Activated T-cell treated with anti-CD3 and anti-CD28 coated beads, Interleukin-2, amount 50 U/mL, for 24 hours (primary cell): Measurements from ENCODE around the gene TRAPPC2L.

Experiments used
- DNase-seq: peaks from one replicate; pipeline ENCODE4 v3.0.0-alpha.2; 2020
- H3K27ac Mint-ChIP-seq: 2 replicates; pipeline ENCODE4 v1.8.0; 2020; ENCODE audit warnings: mild to moderate bottlenecking, mixed read lengths
- H3K27me3 Mint-ChIP-seq: 2 replicates; pipeline ENCODE4 v1.8.0; 2020; ENCODE audit warnings: mixed read lengths
- H3K36me3 Mint-ChIP-seq: 2 replicates; pipeline ENCODE4 v1.8.0; 2020; ENCODE audit warnings: low read depth, mixed read lengths
- H3K4me1 Mint-ChIP-seq: 2 replicates; pipeline ENCODE4 v1.8.0; 2020; ENCODE audit warnings: low read depth, mixed read lengths
- H3K4me3 Mint-ChIP-seq: 2 replicates; pipeline ENCODE4 v1.8.0; 2020; ENCODE audit warnings: mild to moderate bottlenecking, moderate library complexity, mixed read lengths
- H3K9me3 Mint-ChIP-seq: 2 replicates; pipeline ENCODE4 v1.8.0; 2020; ENCODE audit warnings: mixed read lengths

The TRAPPC2L gene

DNA sequence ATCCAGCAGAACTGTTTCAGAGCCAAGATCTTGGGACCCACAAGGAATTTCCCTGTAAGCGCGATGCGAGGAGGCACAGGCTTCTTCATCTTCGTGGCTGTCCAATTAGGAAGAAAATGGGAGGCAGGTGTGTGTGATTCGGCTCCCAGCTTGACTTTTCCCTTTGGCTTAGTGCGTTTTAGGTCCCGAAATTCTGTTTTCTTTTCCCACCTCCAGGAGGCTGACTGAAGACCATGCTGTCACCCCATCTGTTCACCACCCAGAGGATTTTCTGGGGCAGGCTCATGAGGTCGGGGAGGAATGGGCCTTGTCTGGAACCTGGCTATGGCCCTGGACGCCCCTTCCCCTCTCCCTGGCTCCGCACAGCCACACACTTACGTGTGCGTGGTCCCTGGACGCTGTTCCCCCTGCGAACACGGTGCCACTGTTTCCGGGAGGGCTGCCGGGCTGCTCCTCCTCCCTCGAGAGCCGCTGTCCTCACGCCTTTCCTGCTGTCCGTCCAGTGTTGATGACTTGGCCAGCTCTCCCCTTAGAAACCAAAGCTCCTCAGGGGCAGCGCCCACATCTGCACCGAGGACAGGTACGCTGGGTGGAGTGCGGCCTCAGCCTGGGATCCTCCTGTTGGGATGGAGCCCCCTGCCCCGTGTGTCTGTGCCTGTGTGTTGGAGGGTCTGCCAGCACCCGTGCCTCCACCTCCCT, 12.2 kb downstream of the TRAPPC2L start:
- no peaks in the 10 kb centered on the region for H3K36me3 Mint-ChIP-seq
- no peaks in the 10 kb centered on the region for H3K9me3 Mint-ChIP-seq
- no peak overlapping the region for H3K27ac Mint-ChIP-seq
- DNase-seq = no peak
- H3K4me3 Mint-ChIP-seq = no peak overlapping the region
- H3K27me3 Mint-ChIP-seq = peaks cover 20% of the 10 kb centered on the region
- peaks cover 6% of the 10 kb centered on the region for H3K4me1 Mint-ChIP-seq

- Mint-ChIP-seq H3K27ac (no peak overlapping the region), H3K27me3 (peaks cover 20% of the 10 kb centered on the region), H3K36me3 (no peaks in the 10 kb centered on the region), H3K4me3 (no peak overlapping the region), H3K9me3 (no peaks in the 10 kb centered on the region), H3K4me1 (peaks cover 6% of the 10 kb centered on the region)
- DNase-seq = no peak
These were observed 12.7 kb downstream of the TRAPPC2L start for GRCh38 chr16:88869673-88869980.

DNA sequence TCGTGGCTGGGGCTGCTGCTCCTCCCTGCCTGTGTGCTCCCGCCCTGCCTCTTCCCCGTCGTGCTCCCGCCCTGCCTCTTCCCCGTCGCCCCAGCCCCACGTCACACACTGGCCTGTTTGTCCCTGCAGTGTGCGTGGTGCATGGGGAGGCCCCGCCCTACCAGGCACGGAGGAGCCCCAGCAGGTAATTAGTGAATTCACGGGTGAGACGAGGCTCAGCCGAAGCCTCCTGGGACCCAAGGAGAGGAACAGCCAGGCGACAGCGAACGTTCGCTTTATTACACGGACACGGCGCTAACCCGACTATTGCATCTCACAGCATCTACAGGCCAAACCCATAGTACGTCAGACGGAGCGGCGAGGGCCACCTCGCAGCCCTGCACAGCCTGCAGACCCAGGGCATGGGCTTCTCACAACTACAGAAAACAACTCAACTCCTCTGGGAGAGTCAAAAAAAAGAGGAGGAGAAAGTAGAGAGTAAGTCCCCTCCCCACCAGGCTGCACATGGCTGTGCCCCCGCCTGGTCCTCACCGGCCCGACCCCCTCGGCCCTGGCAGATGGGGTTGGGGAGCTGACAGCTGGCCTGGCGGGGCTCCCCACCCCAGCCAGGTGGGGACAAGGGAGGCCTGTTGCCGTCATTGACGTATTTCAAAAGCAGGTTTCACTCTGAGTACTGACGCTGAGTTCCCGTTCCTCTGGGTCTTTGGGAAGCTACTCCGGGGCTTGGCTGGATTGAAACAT, 13.9 kb downstream of the TRAPPC2L start:
- Mint-ChIP-seq H3K4me3 (no peak overlapping the region), H3K27me3 (peaks cover 20% of the 10 kb centered on the region), H3K27ac (no peak overlapping the region), H3K4me1 (peaks cover 6% of the 10 kb centered on the region), H3K9me3 (no peaks in the 10 kb centered on the region), H3K36me3 (no peaks in the 10 kb centered on the region)
- DNase-seq = no peak

GRCh38 chr16:88871349-88871702, 14.4 kb downstream of the TRAPPC2L start:
- no peaks in the 10 kb centered on the region for H3K9me3 Mint-ChIP-seq
- H3K4me1 Mint-ChIP-seq = peaks cover 6% of the 10 kb centered on the region
- DNase-seq = no peak
- H3K27ac Mint-ChIP-seq = no peak overlapping the region
- H3K36me3 Mint-ChIP-seq = no peaks in the 10 kb centered on the region
- peaks cover 20% of the 10 kb centered on the region for H3K27me3 Mint-ChIP-seq
- no peak overlapping the region for H3K4me3 Mint-ChIP-seq

- H3K27me3 Mint-ChIP-seq = peaks cover 20% of the 10 kb centered on the region
- H3K4me1 Mint-ChIP-seq = peaks cover 6% of the 10 kb centered on the region
- H3K27ac Mint-ChIP-seq = no peak overlapping the region
- H3K9me3 Mint-ChIP-seq = no peaks in the 10 kb centered on the region
- no peak overlapping the region for H3K4me3 Mint-ChIP-seq
- no peaks in the 10 kb centered on the region for H3K36me3 Mint-ChIP-seq
- no peak for DNase-seq
These were observed 14.9 kb downstream of the TRAPPC2L start for GRCh38 chr16:88871730-88872416.

GRCh38 chr16:88872650-88873331, 15.9 kb downstream of the TRAPPC2L start:
- DNase-seq = no peak
- Mint-ChIP-seq H3K9me3 (no peaks in the 10 kb centered on the region), H3K27ac (no peak overlapping the region), H3K27me3 (peaks cover 20% of the 10 kb centered on the region), H3K36me3 (no peaks in the 10 kb centered on the region), H3K4me1 (peaks cover 6% of the 10 kb centered on the region), H3K4me3 (no peak overlapping the region)

DNA sequence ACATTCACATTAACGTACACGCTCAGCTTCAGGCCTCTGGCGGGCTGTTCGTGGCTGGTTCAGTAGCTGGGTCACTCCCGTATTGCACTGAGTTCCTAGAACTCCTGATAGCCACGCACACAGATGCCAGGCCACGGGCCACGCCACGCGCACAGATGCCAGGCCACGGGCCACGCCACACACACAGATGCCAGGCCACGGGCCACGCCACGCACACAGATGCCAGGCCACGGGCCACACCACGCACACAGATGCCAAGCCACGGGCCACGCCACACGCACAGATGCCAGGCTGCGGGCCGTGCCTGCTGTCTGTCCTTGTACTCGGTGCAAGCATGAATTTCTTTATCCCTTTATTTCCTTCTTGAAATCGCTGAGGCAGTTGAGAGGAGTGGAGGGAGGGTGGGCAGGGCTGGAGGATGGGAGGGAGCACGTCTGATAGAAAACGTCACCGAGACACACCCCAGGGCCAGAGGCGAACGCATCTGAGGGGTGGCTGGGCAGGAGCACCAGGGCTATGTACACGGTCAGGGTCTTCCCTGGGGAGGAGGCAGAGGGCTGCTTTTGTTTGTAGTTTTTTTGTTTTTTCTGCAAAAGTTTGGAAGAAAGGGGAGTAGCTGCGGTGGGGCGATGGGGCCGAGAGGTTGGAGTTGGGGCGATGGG, 18.1 kb downstream of the TRAPPC2L start:
- H3K27me3 Mint-ChIP-seq = peaks cover 12% of the 10 kb centered on the region
- no peaks in the 10 kb centered on the region for H3K36me3 Mint-ChIP-seq
- no peak overlapping the region for H3K27ac Mint-ChIP-seq
- peaks cover 6% of the 10 kb centered on the region for H3K4me1 Mint-ChIP-seq
- no peaks in the 10 kb centered on the region for H3K9me3 Mint-ChIP-seq
- DNase-seq = no peak
- H3K4me3 Mint-ChIP-seq = no peak overlapping the region

GRCh38 chr16:88875703-88876234, 18.8 kb downstream of the TRAPPC2L start:
- Mint-ChIP-seq H3K4me3 (no peak overlapping the region), H3K4me1 (peaks cover 4% of the 10 kb centered on the region), H3K27me3 (peaks cover 6% of the 10 kb centered on the region), H3K27ac (no peak overlapping the region), H3K36me3 (no peaks in the 10 kb centered on the region), H3K9me3 (no peaks in the 10 kb centered on the region)
- no peak for DNase-seq

DNA sequence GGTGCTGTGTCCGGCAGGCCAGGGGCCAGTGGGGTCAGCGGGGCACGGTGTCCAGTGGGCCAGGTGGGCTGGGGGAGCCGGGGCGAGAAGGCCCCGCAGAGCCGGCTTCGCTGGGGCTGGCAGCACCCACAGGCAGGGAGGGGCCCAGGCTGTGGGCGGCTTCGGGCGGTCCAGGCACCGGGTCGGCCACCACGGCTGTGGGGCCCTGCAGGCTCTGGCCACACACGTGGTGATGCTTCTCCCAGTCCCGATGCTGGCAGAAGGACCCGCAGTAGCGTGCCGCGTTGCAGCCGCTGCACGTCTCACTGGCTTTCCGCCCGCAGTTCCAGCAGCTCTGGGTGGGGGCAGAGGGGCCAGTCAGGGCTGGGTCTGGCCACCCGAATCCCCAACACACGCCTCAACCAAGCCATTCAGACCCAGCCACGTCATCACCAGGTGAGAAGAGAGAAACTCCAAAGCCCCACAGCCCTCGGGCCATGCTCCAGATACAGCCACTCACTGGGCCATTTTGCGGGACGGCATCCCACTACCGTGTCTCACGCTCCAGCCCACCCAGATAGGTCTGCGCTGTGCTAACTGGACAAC, 20.1 kb downstream of the TRAPPC2L start:
- Mint-ChIP-seq H3K9me3 (no peaks in the 10 kb centered on the region), H3K27me3 (no peaks in the 10 kb centered on the region), H3K4me3 (no peak overlapping the region), H3K27ac (no peak overlapping the region), H3K4me1 (no peaks in the 10 kb centered on the region), H3K36me3 (no peaks in the 10 kb centered on the region)
- no peak for DNase-seq

DNA sequence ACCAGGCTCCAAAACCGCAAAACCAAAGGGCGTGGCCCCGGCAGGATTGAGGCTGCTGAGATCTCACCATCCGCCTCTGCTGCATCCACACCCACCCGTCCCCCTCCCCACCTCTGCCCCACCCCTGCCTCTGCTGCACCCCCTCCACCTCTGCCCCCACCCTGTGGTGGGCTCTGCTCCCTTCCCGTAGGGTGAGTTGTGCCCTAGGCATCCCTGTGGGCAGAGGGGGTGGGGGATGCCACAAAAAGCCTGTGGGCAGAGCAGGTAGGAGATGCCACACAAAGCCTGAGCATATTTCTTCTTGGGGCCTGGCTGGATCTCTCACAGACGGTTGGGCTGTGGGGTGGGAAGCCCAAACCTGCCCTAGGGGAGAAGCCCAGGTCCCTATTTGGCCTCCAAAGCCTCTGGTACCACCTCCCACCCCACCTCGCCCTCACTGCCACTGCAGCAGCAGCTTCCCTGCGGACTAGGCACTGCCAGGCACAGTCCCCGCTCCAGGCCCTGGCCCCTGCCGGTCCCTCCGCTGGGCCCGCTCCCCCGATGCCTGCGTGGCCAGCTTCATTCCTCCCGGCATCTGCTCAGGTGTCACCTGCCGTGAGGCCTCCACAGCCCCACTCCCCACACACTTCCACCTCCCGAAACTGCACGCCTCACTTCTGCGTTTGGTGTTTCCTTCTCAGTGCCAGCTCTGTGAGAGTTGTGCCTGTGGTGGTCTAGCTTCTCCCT, 20.8 kb downstream of the TRAPPC2L start:
- peaks cover 2% of the 10 kb centered on the region for H3K4me1 Mint-ChIP-seq
- H3K9me3 Mint-ChIP-seq = no peaks in the 10 kb centered on the region
- no peak overlapping the region for H3K27ac Mint-ChIP-seq
- DNase-seq = no peak
- H3K4me3 Mint-ChIP-seq = no peak overlapping the region
- H3K27me3 Mint-ChIP-seq = no peaks in the 10 kb centered on the region
- H3K36me3 Mint-ChIP-seq = no peaks in the 10 kb centered on the region

DNA sequence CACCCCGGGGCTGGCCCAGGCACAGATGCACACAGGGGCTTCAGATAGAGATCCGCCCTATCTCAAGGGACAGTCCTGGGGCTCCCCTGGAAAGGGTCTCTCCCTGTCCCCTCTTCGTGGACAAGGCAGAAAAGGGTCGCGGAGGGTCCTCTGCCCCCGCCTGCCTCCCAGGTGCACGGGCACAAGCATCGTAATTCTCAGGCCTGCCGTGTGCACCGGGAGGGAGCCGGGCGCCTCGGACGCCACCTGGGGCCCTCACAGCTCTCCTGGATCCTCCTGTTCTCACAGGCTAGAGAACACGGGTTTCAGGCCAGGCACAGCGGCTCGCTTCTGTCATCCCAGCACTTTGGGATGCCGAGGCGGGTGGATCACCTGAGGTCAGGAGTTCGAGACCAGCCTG, 21.4 kb downstream of the TRAPPC2L start:
- H3K4me3 Mint-ChIP-seq = no peak overlapping the region
- H3K27me3 Mint-ChIP-seq = no peaks in the 10 kb centered on the region
- H3K4me1 Mint-ChIP-seq = peaks cover 2% of the 10 kb centered on the region
- no peak for DNase-seq
- no peaks in the 10 kb centered on the region for H3K36me3 Mint-ChIP-seq
- H3K9me3 Mint-ChIP-seq = no peaks in the 10 kb centered on the region
- H3K27ac Mint-ChIP-seq = no peak overlapping the region

GRCh38 chr16:88878967-88879787, 22.2 kb downstream of the TRAPPC2L start:
- Mint-ChIP-seq H3K4me1 (peaks cover 2% of the 10 kb centered on the region), H3K4me3 (no peak overlapping the region), H3K9me3 (no peaks in the 10 kb centered on the region), H3K27ac (no peak overlapping the region), H3K36me3 (no peaks in the 10 kb centered on the region), H3K27me3 (no peaks in the 10 kb centered on the region)
- no peak for DNase-seq

- Mint-ChIP-seq H3K9me3 (no peaks in the 10 kb centered on the region), H3K27ac (no peak overlapping the region), H3K4me3 (no peak overlapping the region), H3K27me3 (no peaks in the 10 kb centered on the region), H3K36me3 (no peaks in the 10 kb centered on the region), H3K4me1 (peaks cover 2% of the 10 kb centered on the region)
- no peak for DNase-seq
These were observed 22.8 kb downstream of the TRAPPC2L start for GRCh38 chr16:88879788-88880055.
